ENCODE data around the gene SEC22C. TPM values are rescaled to one million over a fixed set of nuclear protein-coding genes. Genes with fewer than 3 reads are reported as not detected.
A peak's percentile ranks its signal among the peaks of the same experiment; 100 is the strongest.

SEC22C gene
- total and polyA plus RNA-seq, 2 of the 13 experiments (the other 11 are each of a cell fraction or from before 2014, with no cell fraction given): 20.0 to 40.0 TPM

DNA sequence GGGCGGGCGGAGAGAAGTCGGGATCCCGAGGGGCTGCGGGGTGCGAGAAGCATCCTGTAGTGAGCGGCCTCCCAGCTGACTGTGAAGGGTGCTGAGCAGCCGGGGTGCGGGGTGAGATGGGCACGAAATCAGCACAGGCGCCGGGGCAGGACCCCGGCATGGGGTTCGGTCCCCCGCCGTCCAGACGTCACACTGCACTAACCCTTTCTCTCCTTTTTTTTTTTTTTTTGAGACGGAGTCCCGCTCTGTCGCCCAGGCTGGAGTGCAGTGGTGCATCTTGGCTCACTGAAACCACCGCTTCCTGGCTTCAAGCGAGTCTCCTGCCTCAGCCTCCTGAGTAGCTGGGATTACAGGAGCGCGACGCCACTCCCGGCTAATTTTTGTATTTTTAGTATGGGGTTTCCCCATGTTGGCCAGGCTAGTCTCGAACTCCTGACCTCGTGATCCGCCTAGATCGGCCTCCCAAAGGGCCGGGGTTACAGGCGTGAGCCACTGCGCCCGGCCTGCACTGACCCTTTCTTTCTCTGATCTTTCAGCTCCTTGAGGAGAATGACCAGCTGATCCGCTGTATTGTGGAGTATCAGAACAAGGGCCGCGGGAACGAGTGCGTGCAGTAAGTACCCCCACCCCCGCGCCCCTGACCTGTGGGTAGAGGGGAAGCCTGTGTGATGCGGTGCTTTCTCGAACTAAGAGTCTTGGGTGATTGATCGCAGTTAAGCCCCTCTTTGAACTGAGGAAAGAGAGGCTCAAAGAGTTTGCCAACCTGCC, 9.4 kb upstream of the SEC22C start (continued):
- TF ChIP-seq, protein P1, sequence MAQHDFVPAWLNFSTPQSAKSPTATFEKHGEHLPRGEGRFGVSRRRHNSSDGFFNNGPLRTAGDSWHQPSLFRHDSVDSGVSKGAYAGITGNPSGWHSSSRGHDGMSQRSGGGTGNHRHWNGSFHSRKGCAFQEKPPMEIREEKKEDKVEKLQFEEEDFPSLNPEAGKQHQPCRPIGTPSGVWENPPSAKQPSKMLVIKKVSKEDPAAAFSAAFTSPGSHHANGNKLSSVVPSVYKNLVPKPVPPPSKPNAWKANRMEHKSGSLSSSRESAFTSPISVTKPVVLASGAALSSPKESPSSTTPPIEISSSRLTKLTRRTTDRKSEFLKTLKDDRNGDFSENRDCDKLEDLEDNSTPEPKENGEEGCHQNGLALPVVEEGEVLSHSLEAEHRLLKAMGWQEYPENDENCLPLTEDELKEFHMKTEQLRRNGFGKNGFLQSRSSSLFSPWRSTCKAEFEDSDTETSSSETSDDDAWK (CRISPR knock-in tag; IDR thresholded peaks at IDR 0.05): no peak
- TF ChIP-seq ZNF570 (CRISPR knock-in tag; IDR thresholded peaks at IDR 0.05; ENCODE audit: borderline replicate concordance) (no peak), YEATS4 (CRISPR knock-in tag; IDR thresholded peaks at IDR 0.05; ENCODE audit: borderline replicate concordance) (no peak), ELF4 (CRISPR knock-in tag; IDR thresholded peaks at IDR 0.05; ENCODE audit: borderline replicate concordance) (no peak), ZNF737 (CRISPR knock-in tag; IDR thresholded peaks at IDR 0.05; ENCODE audit: borderline replicate concordance) (no peak), ZFP37 (CRISPR knock-in tag; IDR thresholded peaks at IDR 0.05; ENCODE audit: borderline replicate concordance) (no peak), SNAPC2 (CRISPR knock-in tag; IDR thresholded peaks at IDR 0.05) (0 out of 2 replicates have a peak, but pooled peaks have one; percentile 21), RBFOX2 (IDR thresholded peaks at IDR 0.05; ENCODE audit: low read depth, low read length) (peak; percentile 50; the same call in 1 of the 2 replicates), NKX3-1 (CRISPR knock-in tag; IDR thresholded peaks at IDR 0.05) (no peak), ZNF207 (IDR thresholded peaks at IDR 0.05; ENCODE audit: borderline replicate concordance) (no peak)
- TF ChIP-seq, protein P2, sequence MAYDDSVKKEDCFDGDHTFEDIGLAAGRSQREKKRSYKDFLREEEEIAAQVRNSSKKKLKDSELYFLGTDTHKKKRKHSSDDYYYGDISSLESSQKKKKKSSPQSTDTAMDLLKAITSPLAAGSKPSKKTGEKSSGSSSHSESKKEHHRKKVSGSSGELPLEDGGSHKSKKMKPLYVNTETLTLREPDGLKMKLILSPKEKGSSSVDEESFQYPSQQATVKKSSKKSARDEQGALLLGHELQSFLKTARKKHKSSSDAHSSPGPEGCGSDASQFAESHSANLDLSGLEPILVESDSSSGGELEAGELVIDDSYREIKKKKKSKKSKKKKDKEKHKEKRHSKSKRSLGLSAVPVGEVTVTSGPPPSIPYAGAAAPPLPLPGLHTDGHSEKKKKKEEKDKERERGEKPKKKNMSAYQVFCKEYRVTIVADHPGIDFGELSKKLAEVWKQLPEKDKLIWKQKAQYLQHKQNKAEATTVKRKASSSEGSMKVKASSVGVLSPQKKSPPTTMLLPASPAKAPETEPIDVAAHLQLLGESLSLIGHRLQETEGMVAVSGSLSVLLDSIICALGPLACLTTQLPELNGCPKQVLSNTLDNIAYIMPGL (CRISPR knock-in tag; IDR thresholded peaks at IDR 0.05; ENCODE audit: borderline replicate concordance in 1 of 2, low read depth in 1 of 2): no peak; a peak in 1 of 4 replicates
- TF ChIP-seq, protein P3, sequence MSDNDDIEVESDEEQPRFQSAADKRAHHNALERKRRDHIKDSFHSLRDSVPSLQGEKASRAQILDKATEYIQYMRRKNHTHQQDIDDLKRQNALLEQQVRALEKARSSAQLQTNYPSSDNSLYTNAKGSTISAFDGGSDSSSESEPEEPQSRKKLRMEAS (IDR thresholded peaks at IDR 0.05): no peak
- TF ChIP-seq, protein P4, sequence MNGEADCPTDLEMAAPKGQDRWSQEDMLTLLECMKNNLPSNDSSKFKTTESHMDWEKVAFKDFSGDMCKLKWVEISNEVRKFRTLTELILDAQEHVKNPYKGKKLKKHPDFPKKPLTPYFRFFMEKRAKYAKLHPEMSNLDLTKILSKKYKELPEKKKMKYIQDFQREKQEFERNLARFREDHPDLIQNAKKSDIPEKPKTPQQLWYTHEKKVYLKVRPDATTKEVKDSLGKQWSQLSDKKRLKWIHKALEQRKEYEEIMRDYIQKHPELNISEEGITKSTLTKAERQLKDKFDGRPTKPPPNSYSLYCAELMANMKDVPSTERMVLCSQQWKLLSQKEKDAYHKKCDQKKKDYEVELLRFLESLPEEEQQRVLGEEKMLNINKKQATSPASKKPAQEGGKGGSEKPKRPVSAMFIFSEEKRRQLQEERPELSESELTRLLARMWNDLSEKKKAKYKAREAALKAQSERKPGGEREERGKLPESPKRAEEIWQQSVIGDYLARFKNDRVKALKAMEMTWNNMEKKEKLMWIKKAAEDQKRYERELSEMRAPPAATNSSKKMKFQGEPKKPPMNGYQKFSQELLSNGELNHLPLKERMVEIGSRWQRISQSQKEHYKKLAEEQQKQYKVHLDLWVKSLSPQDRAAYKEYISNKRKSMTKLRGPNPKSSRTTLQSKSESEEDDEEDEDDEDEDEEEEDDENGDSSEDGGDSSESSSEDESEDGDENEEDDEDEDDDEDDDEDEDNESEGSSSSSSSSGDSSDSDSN (CRISPR knock-in tag; IDR thresholded peaks at IDR 0.05): 0 out of 2 replicates have a peak, but pooled peaks have one; percentile 1
- TF ChIP-seq, protein P5, sequence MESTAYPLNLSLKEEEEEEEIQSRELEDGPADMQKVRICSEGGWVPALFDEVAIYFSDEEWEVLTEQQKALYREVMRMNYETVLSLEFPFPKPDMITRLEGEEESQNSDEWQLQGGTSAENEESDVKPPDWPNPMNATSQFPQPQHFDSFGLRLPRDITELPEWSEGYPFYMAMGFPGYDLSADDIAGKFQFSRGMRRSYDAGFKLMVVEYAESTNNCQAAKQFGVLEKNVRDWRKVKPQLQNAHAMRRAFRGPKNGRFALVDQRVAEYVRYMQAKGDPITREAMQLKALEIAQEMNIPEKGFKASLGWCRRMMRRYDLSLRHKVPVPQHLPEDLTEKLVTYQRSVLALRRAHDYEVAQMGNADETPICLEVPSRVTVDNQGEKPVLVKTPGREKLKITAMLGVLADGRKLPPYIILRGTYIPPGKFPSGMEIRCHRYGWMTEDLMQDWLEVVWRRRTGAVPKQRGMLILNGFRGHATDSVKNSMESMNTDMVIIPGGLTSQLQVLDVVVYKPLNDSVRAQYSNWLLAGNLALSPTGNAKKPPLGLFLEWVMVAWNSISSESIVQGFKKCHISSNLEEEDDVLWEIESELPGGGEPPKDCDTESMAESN (CRISPR knock-in tag; conservative IDR thresholded peaks at IDR 0.05): no peak
- TF ChIP-seq, protein P6, sequence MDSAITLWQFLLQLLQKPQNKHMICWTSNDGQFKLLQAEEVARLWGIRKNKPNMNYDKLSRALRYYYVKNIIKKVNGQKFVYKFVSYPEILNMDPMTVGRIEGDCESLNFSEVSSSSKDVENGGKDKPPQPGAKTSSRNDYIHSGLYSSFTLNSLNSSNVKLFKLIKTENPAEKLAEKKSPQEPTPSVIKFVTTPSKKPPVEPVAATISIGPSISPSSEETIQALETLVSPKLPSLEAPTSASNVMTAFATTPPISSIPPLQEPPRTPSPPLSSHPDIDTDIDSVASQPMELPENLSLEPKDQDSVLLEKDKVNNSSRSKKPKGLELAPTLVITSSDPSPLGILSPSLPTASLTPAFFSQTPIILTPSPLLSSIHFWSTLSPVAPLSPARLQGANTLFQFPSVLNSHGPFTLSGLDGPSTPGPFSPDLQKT (CRISPR knock-in tag; IDR thresholded peaks at IDR 0.05; ENCODE audit: borderline replicate concordance): no peak
- TF ChIP-seq, protein P7, sequence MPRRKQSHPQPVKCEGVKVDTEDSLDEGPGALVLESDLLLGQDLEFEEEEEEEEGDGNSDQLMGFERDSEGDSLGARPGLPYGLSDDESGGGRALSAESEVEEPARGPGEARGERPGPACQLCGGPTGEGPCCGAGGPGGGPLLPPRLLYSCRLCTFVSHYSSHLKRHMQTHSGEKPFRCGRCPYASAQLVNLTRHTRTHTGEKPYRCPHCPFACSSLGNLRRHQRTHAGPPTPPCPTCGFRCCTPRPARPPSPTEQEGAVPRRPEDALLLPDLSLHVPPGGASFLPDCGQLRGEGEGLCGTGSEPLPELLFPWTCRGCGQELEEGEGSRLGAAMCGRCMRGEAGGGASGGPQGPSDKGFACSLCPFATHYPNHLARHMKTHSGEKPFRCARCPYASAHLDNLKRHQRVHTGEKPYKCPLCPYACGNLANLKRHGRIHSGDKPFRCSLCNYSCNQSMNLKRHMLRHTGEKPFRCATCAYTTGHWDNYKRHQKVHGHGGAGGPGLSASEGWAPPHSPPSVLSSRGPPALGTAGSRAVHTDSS (CRISPR knock-in tag; conservative IDR thresholded peaks at IDR 0.05): 0 out of 2 replicates have a peak, but pooled peaks have one; percentile 32

All from HepG2 (cell line).